ENCODE measurements around the gene HSPA1B.

GRCh38 chr6:31791324-31792089, 36.0 kb upstream of the HSPA1B start:
- TF ChIP-seq CTCF (IDR thresholded peaks at IDR 0.05; ENCODE audit: insufficient read depth, low read length) = peak; percentile 39
- TF ChIP-seq REST (IDR thresholded peaks at IDR 0.05; ENCODE audit: insufficient replicate concordance, low read depth) = no peak
- TF ChIP-seq POLR2AphosphoS5 (IDR thresholded peaks at IDR 0.05; ENCODE audit: low read depth) = no peak
- no peak for TF ChIP-seq GABPA (IDR thresholded peaks at IDR 0.05; ENCODE audit: low read depth)
